GM19099 (cell line): ENCODE measurements around the gene APBA2.

Experiments used
- POLR2A ChIP-seq: IDR thresholded peaks from 3 replicates; pipeline ENCODE4 v1.6.1; 2011; ENCODE audit warnings: low read depth; ENCODE audit not compliant: insufficient read length; ENCODE audit errors: extremely low read depth

APBA2 gene

GRCh38 chr15:28885128-28885629, 595 bp upstream of the APBA2 start:
- no peak for TF ChIP-seq POLR2A

- no peak for TF ChIP-seq POLR2A
These were observed 911 bp downstream of the APBA2 start for GRCh38 chr15:28886431-28887338.

- TF ChIP-seq POLR2A, result no peak
These were observed 1.8 kb downstream of the APBA2 start for GRCh38 chr15:28887339-28888174.

DNA sequence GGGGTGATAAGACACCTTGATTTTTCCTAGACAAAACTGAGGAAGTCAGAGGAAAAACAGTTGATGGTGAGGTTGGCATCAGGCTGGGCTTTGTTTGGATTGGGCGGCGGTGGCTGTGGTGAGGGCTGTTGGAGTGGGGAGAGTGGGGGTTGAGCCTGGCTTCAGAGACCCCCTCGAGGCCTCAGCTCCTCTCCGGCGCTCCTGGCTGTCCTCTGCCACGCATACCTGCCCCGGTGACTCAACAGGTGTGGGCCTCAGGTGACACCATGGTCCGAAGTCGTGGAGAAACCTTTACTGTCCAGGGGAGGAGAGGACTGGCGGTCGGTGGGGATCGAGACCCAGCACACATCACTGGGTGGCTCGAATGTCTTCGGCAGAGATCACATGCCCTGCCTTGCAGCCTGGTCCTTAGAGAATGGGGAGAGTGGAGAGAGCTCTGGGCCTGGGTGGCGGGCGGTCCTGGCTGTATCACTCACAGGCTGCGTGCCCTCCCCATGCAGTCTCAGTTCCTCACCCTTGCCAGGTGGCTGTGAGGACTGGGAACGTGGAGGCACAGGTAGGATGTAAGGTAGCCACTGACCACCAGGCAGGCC, 2.6 kb downstream of the APBA2 start:
- TF ChIP-seq POLR2A, result no peak

- TF ChIP-seq POLR2A, result no peak
These were observed 3.1 kb downstream of the APBA2 start for GRCh38 chr15:28888900-28889299.

GRCh38 chr15:28889346-28889745, 3.6 kb downstream of the APBA2 start:
- no peak for TF ChIP-seq POLR2A

DNA sequence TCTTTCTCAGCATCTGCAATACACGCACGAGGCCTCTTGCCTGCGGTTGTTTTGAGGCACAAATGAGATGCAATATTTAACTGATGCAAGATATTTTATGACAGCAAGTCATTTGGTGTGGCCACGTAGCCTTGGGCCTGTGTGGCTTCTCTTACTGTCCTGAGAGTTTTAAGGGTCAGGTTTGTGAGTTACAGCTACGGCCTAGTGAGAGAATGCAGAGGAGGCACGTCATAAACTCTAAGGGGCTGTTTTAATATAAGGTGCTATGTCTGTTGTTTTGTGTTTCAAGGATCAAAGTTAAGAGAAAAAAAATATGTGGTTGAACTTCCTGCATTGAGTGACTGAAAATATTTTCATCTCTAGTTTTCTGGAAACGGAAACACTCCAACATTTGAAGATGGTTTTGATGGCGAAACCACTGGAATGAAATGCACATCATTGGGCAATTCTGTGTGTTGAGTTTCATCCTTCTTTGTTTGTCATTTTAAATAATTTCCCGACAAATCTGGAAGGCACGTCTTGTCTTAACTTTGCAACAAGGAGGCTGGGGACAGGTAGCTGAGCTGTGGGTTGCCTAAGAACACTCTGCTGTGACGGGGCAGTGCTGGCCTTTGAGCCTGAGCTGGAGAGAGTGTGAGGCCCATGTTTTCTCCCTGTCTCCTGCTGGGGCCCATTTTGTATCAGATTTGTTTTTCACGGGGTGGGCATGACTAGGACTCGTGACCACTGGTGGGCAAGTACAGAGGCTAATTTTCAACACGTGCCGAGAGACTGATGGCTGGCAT, 5.1 kb downstream of the APBA2 start:
- no peak for TF ChIP-seq POLR2A

- no peak for TF ChIP-seq POLR2A
These were observed 5.8 kb downstream of the APBA2 start for GRCh38 chr15:28891588-28891987.

GRCh38 chr15:28892789-28893610, 7.2 kb downstream of the APBA2 start:
- TF ChIP-seq POLR2A, result no peak

DNA sequence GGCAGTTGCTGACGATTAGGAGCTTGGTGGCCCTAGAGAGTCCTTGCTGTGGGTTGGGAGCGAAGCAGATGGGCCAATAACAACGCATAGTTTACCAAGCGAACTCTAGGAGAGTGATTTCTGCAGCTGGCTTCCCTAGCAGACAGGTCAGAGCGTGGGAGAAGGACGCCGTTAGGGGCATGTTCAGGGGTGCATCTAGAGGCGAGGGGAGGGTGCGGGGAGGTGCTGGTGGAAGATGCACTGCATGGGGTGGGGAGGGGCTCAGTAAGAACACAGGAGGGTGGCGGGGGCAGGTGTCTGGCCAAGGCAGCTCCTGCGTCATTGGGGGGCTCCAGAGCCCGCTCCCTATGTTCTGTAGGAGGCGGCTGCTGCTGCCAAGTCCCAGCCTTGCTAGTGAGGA, 8.9 kb downstream of the APBA2 start:
- TF ChIP-seq POLR2A, result no peak

GRCh38 chr15:28895146-28895545, 9.4 kb downstream of the APBA2 start:
- TF ChIP-seq POLR2A, result no peak

DNA sequence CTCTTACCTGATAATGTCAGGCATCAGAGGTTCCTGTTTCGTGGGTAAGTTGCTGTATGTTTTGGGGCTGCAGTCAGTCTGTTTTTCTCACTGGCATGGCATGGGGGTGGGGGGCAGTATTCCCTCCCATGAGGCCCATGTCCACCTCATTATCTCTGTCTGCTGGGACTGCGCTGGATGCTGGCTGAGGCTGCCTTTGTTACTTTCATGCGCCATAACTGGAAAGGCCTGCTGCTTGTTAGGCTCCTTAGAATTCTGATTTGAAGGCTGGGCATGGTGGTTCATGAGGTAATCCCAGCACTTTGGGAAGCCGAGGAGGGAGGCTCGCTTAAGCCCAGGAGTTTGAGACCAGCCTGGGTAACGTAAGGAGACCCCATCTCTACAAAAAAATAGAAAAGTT, 9.8 kb downstream of the APBA2 start:
- no peak for TF ChIP-seq POLR2A

GRCh38 chr15:28896951-28897350, 11.2 kb downstream of the APBA2 start:
- no peak for TF ChIP-seq POLR2A

- TF ChIP-seq POLR2A, result no peak
These were observed 12.2 kb downstream of the APBA2 start for GRCh38 chr15:28897861-28898585.
